CD4-positive, alpha-beta T cell (primary cell): ENCODE data around the gene SNX30. TPM values are rescaled to one million over a fixed set of nuclear protein-coding genes. Genes with fewer than 3 reads are reported as not detected.

Source experiments
- ATAC-seq: fragments of 200-7000 bp; cut with Tn5 transposase; one replicate; pipeline ENCODE4 v1.10.0; 2022; ENCODE audit warnings: mild to moderate bottlenecking; ENCODE audit not compliant: poor library complexity
- CTCF ChIA-PET: fragments of 350-600 bp; sonication (Branson Sonifier 250); formaldehyde crosslinking; loops from one replicate; lab custom pipeline; 2021; ENCODE audit warnings: antibody characterized with exemption, inconsistent platforms; lab: Charles Lee
- POLR2A ChIA-PET: fragments of 350-600 bp; sonication (Branson Sonifier 250); formaldehyde crosslinking; loops from one replicate; lab custom pipeline; 2021; ENCODE audit warnings: antibody characterized with exemption, inconsistent platforms; lab: Charles Lee
- DNase-seq, 14 experiments: peaks; one replicate each; pipeline ENCODE4 v3.0.0-alpha.2; 2013 to 2020; ENCODE audit warnings: mixed read lengths in 2 of 14
- H3K27ac ChIP-seq, 2 donors: one replicate each; pipeline versions ENCODE4 v1.5.1 to v1.7.0; 2013; ENCODE audit warnings: low read length in 2 of 2, low read depth in 1 of 2, mild to moderate bottlenecking in 1 of 2
- H3K27me3 ChIP-seq, 2 experiments: 1 replicate in 1 of 2; 2 replicates in 1 of 2; pipeline versions ENCODE4 v1.6.1 to v1.7.0; 2013; ENCODE audit warnings: low read length in 2 of 2, control low read depth in 1 of 2, mild to moderate bottlenecking in 1 of 2, moderate library complexity in 1 of 2; ENCODE audit not compliant: insufficient read depth in 2 of 2, control insufficient read depth in 1 of 2
- H3K36me3 ChIP-seq: one replicate; pipeline ENCODE4 v1.6.1; 2013; ENCODE audit warnings: low read length, control low read depth; ENCODE audit not compliant: insufficient read depth
- H3K4me1 ChIP-seq: one replicate; pipeline ENCODE4 v1.6.1; 2013; ENCODE audit warnings: low read length, control low read depth; ENCODE audit not compliant: insufficient read depth
- H3K4me3 ChIP-seq: one replicate; pipeline ENCODE4 v1.5.1; 2013; ENCODE audit warnings: mild to moderate bottlenecking, low read length, moderate library complexity
- H3K9me3 ChIP-seq, 2 experiments: 1 replicate in 1 of 2; 2 replicates in 1 of 2; pipeline versions ENCODE4 v1.6.1 to v1.7.0; 2013; ENCODE audit warnings: low read length in 2 of 2, mild to moderate bottlenecking in 2 of 2, control low read depth in 1 of 2, moderate library complexity in 1 of 2; ENCODE audit not compliant: control insufficient read depth in 1 of 2, insufficient read depth in 1 of 2
- H3K27ac Mint-ChIP-seq: one replicate; pipeline ENCODE4 v1.8.0; 2020; ENCODE audit warnings: mixed read lengths
- H3K27me3 Mint-ChIP-seq: one replicate; pipeline ENCODE4 v1.8.0; 2021; ENCODE audit warnings: mixed read lengths
- H3K36me3 Mint-ChIP-seq: one replicate; pipeline ENCODE4 v1.8.0; 2021; ENCODE audit warnings: low read depth, mixed read lengths
- H3K4me1 Mint-ChIP-seq: one replicate; pipeline ENCODE4 v1.8.0; 2021; ENCODE audit warnings: low read depth, mixed read lengths
- H3K4me3 Mint-ChIP-seq: one replicate; pipeline ENCODE4 v1.8.0; 2020; ENCODE audit warnings: mild to moderate bottlenecking, mixed read lengths
- H3K9me3 Mint-ChIP-seq: one replicate; pipeline ENCODE4 v1.8.0; 2020; ENCODE audit warnings: mixed read lengths
- CTCF ChIP-seq: fragments of 200-600 bp; IDR thresholded peaks from one replicate; pipeline ENCODE4 v1.8.0; 2022; ENCODE audit warnings: antibody characterized with exemption, mild to moderate bottlenecking
- intact Hi-C, 2 experiments: fragments of 100-400 bp; cut with DNase I in 1 of 2; cut with micrococcal nuclease in 1 of 2; formaldehyde crosslinking; loops; one replicate each; pipeline versions ENCODE4 v1.15.1 to v1.9.0; 2023 to 2025; cut with DNase I, micrococcal nuclease
- total RNA-seq, 174 experiments: library from RNA in 2 of 174; stranded (reverse) in 2 of 174; gene quantifications; one replicate each; pipeline ENCODE4 v1.2.3 and lab custom pipeline; 2021 to 2026

Gene SNX30
- total RNA-seq, 2 experiments from 2014 or later: 5.2 to 5.8 TPM

- Mint-ChIP-seq H3K9me3 (no peaks in the 10 kb centered on the region), H3K4me3 (peak overlapping the region; percentile 91), H3K27me3 (no peaks in the 10 kb centered on the region), H3K4me1 (peaks cover 69% of the 10 kb centered on the region), H3K27ac (peak overlapping the region; percentile 79), H3K36me3 (no peaks in the 10 kb centered on the region)
- ChIA-PET POLR2A (interaction anchor here (1.3 to 4.2 kb wide), 5 partner anchors 10 to 371 kb away, joined by 3 to 37 read pairs (median 4); partner anchors contain the start of genes HSDL2, INIP and KIAA1958), CTCF (interaction anchor here (1.2 to 1.8 kb wide), 2 partner anchors 31 to 42 kb away, joined by 3 to 8 read pairs; no protein-coding TSS in a partner anchor)
- Histone ChIP-seq H3K36me3 (no peaks in the 10 kb centered on the region), H3K4me3 (peak overlapping the region; percentile 81), H3K27me3 (no peaks in the 10 kb centered on the region), H3K4me1 (peaks cover 64% of the 10 kb centered on the region), H3K9me3 (no peaks in the 10 kb centered on the region), H3K27ac (no peak overlapping the region)
- intact Hi-C loops: loop anchor here (2.0 to 10.0 kb wide), 4 partner anchors 36 to 856 kb away; partner anchors contain the start of genes KIAA1958 (in 1 of the 2) and UGCG (in 1 of the 2)
- peak in 13 of 14 experiments; percentile 11 to 73 (median 36) for DNase-seq
- no peak for TF ChIP-seq CTCF
- ATAC-seq: peak; percentile 18
Measured at GRCh38 chr9:112751056-112751795, 666 bp downstream of the SNX30 start.

GRCh38 chr9:112752334-112753125 is 2.0 kb downstream of the SNX30 start:
- CTCF ChIA-PET: interaction anchor here (1.1 to 1.8 kb wide), 2 partner anchors 40 kb away, joined by 3 to 8 read pairs; no protein-coding TSS in a partner anchor

More at GRCh38 chr9:112752334-112753125, 2.0 kb downstream of the SNX30 start:
- H3K27ac Mint-ChIP-seq: peak overlapping the region; percentile 79
- Histone ChIP-seq H3K27ac (no peak overlapping the region), H3K36me3 (no peaks in the 10 kb centered on the region), H3K4me1 (peaks cover 66% of the 10 kb centered on the region), H3K4me3 (no peak overlapping the region), H3K27me3 (no peaks in the 10 kb centered on the region), H3K9me3 (no peaks in the 10 kb centered on the region)
- TF ChIP-seq CTCF: no peak
- peak in 2 of 14 experiments; percentile 13 to 20 for DNase-seq
- POLR2A ChIA-PET: no interaction called here
- ATAC-seq: no peak
- H3K36me3 Mint-ChIP-seq: no peaks in the 10 kb centered on the region
- peaks cover 70% of the 10 kb centered on the region for H3K4me1 Mint-ChIP-seq
- peak overlapping the region; percentile 91 for H3K4me3 Mint-ChIP-seq
- no peaks in the 10 kb centered on the region for H3K9me3 Mint-ChIP-seq
- intact Hi-C loops: loop anchor here (5.0 to 10.0 kb wide), 3 partner anchors 35 to 858 kb away; partner anchors contain the start of gene UGCG (in 1 of the 2)
- no peaks in the 10 kb centered on the region for H3K27me3 Mint-ChIP-seq
